HCT116 (cell line): Measurements from ENCODE around the gene FTO.

Experiments used
- CTCF ChIP-seq, 3 experiments: fragments of 200-600 bp in 1 of 3; sonication (generic) in 1 of 3; IDR thresholded peaks in 2 of 3; conservative IDR thresholded peaks in 1 of 3; 2 replicates each; pipeline ENCODE4 v1.5.1; 2012 to 2017; ENCODE audit warnings: low read depth in 2 of 3, low read length in 2 of 3, antibody characterized with exemption in 1 of 3, borderline replicate concordance in 1 of 3, control low read depth in 1 of 3, mild to moderate bottlenecking in 1 of 3, mixed read lengths in 1 of 3, mixed run types in 1 of 3, moderate library complexity in 1 of 3; ENCODE audit not compliant: insufficient read depth in 1 of 3
- EGR1 ChIP-seq: IDR thresholded peaks from 2 replicates; pipeline ENCODE4 v1.6.1; 2012; ENCODE audit warnings: low read depth
- POLR2AphosphoS5 ChIP-seq: IDR thresholded peaks from 2 replicates; pipeline ENCODE4 v1.6.1; 2011; ENCODE audit warnings: mild to moderate bottlenecking, low read depth, low read length, moderate library complexity
- SIN3A ChIP-seq: IDR thresholded peaks from 2 replicates; pipeline ENCODE4 v1.6.1; 2012; ENCODE audit warnings: low read depth
- SP1 ChIP-seq: IDR thresholded peaks from 2 replicates; pipeline ENCODE4 v1.6.1; 2012; ENCODE audit warnings: low read depth
- YY1 ChIP-seq: IDR thresholded peaks from 2 replicates; pipeline ENCODE4 v1.6.1; 2011; ENCODE audit warnings: low read length, low read depth, moderate library complexity, mild to moderate bottlenecking; ENCODE audit not compliant: insufficient replicate concordance; ENCODE audit errors: extremely low read depth

GRCh38 chr16:54050459-54051210 lies 346.7 kb downstream of the FTO start:
- TF ChIP-seq CTCF (IDR thresholded peaks at IDR 0.05 in 2 of 3, conservative IDR thresholded peaks at IDR 0.05 in 1 of 3; ENCODE audit: borderline replicate concordance in 1 of 3, insufficient read depth in 1 of 3, low read depth in 2 of 3, low read length in 2 of 3) (no peak), SP1 (no peak), EGR1 (no peak), SIN3A (no peak), YY1 (no peak), POLR2AphosphoS5 (no peak)
